ENCODE results near the gene NLGN2.

GRCh38 chr17:7383742-7384488 lies 23.7 kb upstream of the NLGN2 start:
- no peak for TF ChIP-seq POLR2A (IDR thresholded peaks at IDR 0.05)
- TF ChIP-seq CTCF (IDR thresholded peaks at IDR 0.05) = no peak
- TF ChIP-seq POLR2AphosphoS5 (IDR thresholded peaks at IDR 0.05) = peak in 2 of 4 donors; percentile 7 to 21
- TF ChIP-seq EP300 (IDR thresholded peaks at IDR 0.05) = no peak

All from sigmoid colon (tissue), 4 donors.